ENCODE results near the gene BRCC3. TPM values are rescaled to one million over a fixed set of nuclear protein-coding genes. Genes with fewer than 3 reads are reported as not detected.
A peak's percentile ranks its signal among the peaks of the same experiment; 100 is the strongest.

The BRCC3 gene
- total and polyA plus RNA-seq, 8 donors: 0.87 to 20.1 (median 10.9) TPM

DNA sequence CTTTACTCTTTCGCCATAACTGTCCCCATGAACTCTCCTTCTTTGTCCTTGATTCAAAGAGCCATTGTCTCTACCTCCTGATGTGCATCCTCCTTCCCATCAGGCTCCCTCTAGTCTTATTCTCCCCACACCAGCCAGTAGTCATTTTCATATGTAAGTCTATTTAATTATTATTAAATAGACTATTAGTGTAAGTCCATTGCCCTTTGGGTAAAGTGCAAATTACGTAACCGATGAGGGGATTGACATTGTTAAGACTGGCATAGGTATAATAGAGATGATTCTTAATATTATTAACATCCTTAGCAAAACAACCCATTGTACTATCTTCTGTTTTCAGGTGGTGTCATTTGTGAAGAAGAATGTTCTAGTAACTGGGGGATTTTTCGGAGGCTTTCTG lies 17.1 kb upstream of the BRCC3 start:
- intact Hi-C loops (cut with DNase I; ENCODE audit: low total_unique reads): no loop called here
- DNase-seq: no peak
- no peak for TF ChIP-seq EP300 (IDR thresholded peaks at IDR 0.05)
- TF ChIP-seq POLR2AphosphoS5 (IDR thresholded peaks at IDR 0.05): no peak
- TF ChIP-seq, protein P1, sequence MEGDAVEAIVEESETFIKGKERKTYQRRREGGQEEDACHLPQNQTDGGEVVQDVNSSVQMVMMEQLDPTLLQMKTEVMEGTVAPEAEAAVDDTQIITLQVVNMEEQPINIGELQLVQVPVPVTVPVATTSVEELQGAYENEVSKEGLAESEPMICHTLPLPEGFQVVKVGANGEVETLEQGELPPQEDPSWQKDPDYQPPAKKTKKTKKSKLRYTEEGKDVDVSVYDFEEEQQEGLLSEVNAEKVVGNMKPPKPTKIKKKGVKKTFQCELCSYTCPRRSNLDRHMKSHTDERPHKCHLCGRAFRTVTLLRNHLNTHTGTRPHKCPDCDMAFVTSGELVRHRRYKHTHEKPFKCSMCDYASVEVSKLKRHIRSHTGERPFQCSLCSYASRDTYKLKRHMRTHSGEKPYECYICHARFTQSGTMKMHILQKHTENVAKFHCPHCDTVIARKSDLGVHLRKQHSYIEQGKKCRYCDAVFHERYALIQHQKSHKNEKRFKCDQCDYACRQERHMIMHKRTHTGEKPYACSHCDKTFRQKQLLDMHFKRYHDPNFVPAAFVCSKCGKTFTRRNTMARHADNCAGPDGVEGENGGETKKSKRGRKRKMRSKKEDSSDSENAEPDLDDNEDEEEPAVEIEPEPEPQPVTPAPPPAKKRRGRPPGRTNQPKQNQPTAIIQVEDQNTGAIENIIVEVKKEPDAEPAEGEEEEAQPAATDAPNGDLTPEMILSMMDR (IDR thresholded peaks at IDR 0.05): no peak
- no peak for TF ChIP-seq POLR2A (IDR thresholded peaks at IDR 0.05)
- Histone ChIP-seq H3K27me3 (no peaks in the 10 kb centered on the region), H3K9me3 (no peaks in the 10 kb centered on the region), H3K36me3 (peaks cover 0 to 20% (median 12%) of the 10 kb centered on the region in 4 donors), H3K4me1 (peaks cover 0 to 14% (median 4%) of the 10 kb centered on the region in 4 donors), H3K4me3 (no peak overlapping the region), H3K27ac (no peak overlapping the region)
- WGBS, 5 donors: 76 to 97% (median 89%) methylated on average over 4 of the region's 4 CpGs

DNA sequence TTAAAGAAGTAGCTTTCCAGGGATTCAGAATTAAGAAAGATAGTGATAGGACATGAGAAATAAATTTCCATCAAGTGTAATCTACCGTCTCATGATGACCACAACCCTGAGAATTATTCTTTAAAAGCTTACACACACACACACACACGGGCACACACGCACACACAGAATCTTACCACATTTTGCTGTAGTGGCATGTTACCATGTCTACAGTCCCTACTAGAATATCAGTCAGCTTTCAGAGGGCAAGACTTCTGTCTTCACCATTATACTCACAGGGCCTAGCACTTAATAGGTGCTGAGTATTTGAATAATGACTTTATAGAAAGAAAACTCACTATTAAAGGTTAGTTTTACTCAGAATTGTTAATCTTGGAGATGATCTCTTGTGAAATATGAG lies 15.8 kb upstream of the BRCC3 start:
- no peaks in the 10 kb centered on the region for H3K9me3 ChIP-seq
- no peak overlapping the region for H3K4me3 ChIP-seq
- TF ChIP-seq POLR2AphosphoS5 (IDR thresholded peaks at IDR 0.05): no peak
- TF ChIP-seq, protein P1 (IDR thresholded peaks at IDR 0.05): no peak
- TF ChIP-seq EP300 (IDR thresholded peaks at IDR 0.05): no peak
- no peak for TF ChIP-seq POLR2A (IDR thresholded peaks at IDR 0.05)
- 78 to 95% (median 84%) methylated on average over 3 of the region's 3 CpGs for WGBS, 5 donors
- H3K36me3 ChIP-seq: peaks cover 0 to 30% (median 16%) of the 10 kb centered on the region in 4 donors
- no peaks in the 10 kb centered on the region for H3K27me3 ChIP-seq
- no peak overlapping the region for H3K27ac ChIP-seq
- DNase-seq: no peak
- intact Hi-C loops (cut with DNase I; ENCODE audit: low total_unique reads): no loop called here
- H3K4me1 ChIP-seq: peaks cover 0 to 14% (median 4%) of the 10 kb centered on the region in 4 donors

DNA sequence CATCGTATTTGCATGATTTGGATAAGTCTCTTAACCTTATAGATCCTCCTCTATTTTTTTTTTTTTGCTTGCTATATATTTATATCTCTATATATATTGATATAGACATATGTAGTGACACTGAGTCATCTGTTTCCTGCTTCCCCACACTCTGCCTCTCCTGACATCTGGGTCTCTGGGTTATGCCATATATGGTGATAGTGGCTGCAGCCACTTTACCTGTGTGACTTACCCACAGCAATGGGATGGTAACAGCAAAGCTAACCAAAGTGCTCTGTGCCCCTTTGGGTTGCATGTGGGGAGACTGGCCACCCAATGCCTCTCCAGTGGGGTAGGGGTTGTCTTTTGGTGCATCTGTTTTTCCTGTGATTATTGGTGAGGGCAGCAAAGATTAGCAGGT lies 14.8 kb upstream of the BRCC3 start:
- no peak for DNase-seq
- WGBS, 5 donors: 70 to 95% (median 73%) methylated on average over 1 of the region's 1 CpG
- peaks cover 0 to 14% (median 4%) of the 10 kb centered on the region in 4 donors for H3K4me1 ChIP-seq
- peak overlapping the region in 1 of 5 donors; percentile 71 for H3K27ac ChIP-seq
- TF ChIP-seq POLR2A (IDR thresholded peaks at IDR 0.05) (no peak), EP300 (IDR thresholded peaks at IDR 0.05) (no peak), POLR2AphosphoS5 (IDR thresholded peaks at IDR 0.05) (no peak)
- TF ChIP-seq, protein P1 (IDR thresholded peaks at IDR 0.05): no peak
- H3K27me3 ChIP-seq: no peaks in the 10 kb centered on the region
- intact Hi-C loops (cut with DNase I; ENCODE audit: low total_unique reads): no loop called here
- no peak overlapping the region for H3K4me3 ChIP-seq
- H3K36me3 ChIP-seq: peaks cover 0 to 35% (median 20%) of the 10 kb centered on the region in 4 donors
- no peaks in the 10 kb centered on the region for H3K9me3 ChIP-seq

DNA sequence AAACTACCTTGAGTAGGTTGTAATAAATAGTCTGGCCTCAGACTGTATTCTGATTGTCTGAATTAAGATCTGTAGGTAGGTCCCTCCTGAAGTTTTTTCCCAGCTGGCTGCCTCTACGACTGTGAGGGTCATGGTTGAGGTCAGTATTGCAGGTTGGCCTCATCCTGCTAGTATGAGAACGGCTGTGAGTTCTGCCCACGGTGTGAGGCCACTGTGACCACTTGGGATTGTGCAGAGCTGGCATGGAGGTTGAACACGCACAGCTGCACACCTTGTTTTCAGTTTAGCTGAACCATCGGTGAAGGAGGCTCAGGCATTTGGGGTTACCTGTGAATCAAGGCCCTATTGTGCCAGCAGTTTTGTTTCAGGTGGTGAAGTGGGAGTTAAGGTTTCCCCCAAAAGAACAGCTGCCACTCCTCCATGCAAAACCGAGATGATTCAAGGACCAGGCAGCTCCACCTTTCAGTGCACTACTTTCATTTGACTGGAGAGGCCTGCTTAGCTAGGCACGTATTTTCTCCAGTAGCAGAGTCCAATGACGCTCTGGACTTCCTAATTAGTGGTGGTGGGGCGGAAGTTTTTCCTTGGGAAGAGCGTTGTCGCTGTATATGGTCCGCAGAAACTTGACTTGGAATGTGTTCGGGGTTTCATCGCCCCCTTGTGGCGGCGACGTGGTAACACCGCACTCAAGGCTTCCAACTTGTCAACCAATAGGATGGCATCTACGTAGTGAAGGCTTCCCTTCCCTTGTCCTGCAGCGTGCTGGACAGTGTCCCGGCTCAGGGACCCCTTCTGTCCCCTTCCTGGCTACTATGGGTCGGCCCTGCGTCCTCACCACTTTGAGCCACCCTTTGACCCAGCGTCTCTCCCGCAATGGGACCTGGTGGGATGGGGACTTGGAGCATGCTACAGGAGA lies 14.2 kb upstream of the BRCC3 start:
- WGBS, 5 donors: 8 to 28% (median 12%) methylated on average over 11 to 25 of the region's 25 CpGs

More for the DNA sequence above, 14.2 kb upstream of the BRCC3 start:
- peaks cover 0 to 14% (median 4%) of the 10 kb centered on the region in 4 donors for H3K4me1 ChIP-seq
- peak overlapping the region in 3 of 4 donors; percentile 16 to 22 (median 22) for H3K4me3 ChIP-seq
- no peaks in the 10 kb centered on the region for H3K27me3 ChIP-seq
- intact Hi-C loops (cut with DNase I; ENCODE audit: low total_unique reads): no loop called here
- peak; percentile 68 to 90 for DNase-seq
- TF ChIP-seq, protein P1 (IDR thresholded peaks at IDR 0.05): peak in 5 of 7 experiments; percentile 29 to 74 (median 69)
- TF ChIP-seq EP300 (IDR thresholded peaks at IDR 0.05): no peak
- TF ChIP-seq POLR2A (IDR thresholded peaks at IDR 0.05): no peak
- TF ChIP-seq POLR2AphosphoS5 (IDR thresholded peaks at IDR 0.05): peak in 2 of 3 donors; percentile 26 to 71
- peaks cover 0 to 34% (median 17%) of the 10 kb centered on the region in 4 donors for H3K36me3 ChIP-seq
- no peaks in the 10 kb centered on the region for H3K9me3 ChIP-seq
- H3K27ac ChIP-seq: peak overlapping the region in 4 of 5 donors; percentile 20 to 71 (median 50)
